Measurements from ENCODE around the gene APC. TPM values are rescaled to one million over a fixed set of nuclear protein-coding genes. Genes with fewer than 3 reads are reported as not detected.
A peak's percentile ranks its signal among the peaks of the same experiment; 100 is the strongest.

APC gene
- total RNA-seq, 1 donor from 2014 or later = 48.5 TPM

DNA sequence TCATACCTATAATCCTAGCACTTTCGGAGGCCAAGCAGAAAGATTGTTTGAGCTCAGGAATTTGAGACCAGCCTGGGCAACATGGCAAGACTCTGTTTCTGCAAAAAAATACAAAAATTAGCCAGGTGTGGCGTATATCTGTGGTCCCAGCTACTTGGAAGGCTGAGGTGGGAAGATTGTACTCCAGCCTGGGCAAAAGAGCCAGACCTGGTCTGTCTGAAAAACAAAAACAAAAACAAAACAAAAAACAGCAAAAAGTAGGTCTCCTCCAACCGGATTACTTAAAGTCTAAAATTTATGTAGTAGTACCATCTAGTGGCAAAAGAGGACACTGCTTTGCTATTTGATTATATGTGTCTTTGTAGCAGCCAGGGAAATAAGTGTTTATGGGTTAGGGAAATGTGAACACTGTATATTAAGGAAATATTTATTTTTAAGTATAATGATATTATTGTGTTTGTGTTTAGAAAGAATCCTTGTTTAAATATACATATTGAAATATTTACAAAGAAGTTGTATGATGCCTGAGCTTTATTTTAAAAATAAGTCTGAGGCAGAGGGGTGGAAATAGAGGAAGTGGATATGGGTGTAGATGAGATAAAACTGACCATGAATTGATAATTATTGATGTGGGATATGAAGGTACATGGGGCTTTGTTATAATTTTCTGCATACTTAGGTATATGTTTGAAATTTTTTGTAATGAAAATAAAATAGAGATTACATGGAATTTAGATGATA is 20.0 kb downstream of the APC start:
- TF ChIP-seq, protein P1, sequence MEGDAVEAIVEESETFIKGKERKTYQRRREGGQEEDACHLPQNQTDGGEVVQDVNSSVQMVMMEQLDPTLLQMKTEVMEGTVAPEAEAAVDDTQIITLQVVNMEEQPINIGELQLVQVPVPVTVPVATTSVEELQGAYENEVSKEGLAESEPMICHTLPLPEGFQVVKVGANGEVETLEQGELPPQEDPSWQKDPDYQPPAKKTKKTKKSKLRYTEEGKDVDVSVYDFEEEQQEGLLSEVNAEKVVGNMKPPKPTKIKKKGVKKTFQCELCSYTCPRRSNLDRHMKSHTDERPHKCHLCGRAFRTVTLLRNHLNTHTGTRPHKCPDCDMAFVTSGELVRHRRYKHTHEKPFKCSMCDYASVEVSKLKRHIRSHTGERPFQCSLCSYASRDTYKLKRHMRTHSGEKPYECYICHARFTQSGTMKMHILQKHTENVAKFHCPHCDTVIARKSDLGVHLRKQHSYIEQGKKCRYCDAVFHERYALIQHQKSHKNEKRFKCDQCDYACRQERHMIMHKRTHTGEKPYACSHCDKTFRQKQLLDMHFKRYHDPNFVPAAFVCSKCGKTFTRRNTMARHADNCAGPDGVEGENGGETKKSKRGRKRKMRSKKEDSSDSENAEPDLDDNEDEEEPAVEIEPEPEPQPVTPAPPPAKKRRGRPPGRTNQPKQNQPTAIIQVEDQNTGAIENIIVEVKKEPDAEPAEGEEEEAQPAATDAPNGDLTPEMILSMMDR (IDR thresholded peaks at IDR 0.05; ENCODE audit: unreplicated experiment) = peak; percentile 90

GRCh38 chr5:112758676-112759075 is 21.0 kb downstream of the APC start:
- peaks cover 14% of the 10 kb centered on the region for H3K36me3 Mint-ChIP-seq (ENCODE audit: insufficient read depth)
- no peaks in the 10 kb centered on the region for H3K9me3 Mint-ChIP-seq (ENCODE audit: low read depth)
- H3K4me3 Mint-ChIP-seq (ENCODE audit: low read depth) = no peak overlapping the region
- TF ChIP-seq, protein P1 (IDR thresholded peaks at IDR 0.05; ENCODE audit: unreplicated experiment) = no peak
- H3K27ac Mint-ChIP-seq = no peak overlapping the region
- no peaks in the 10 kb centered on the region for H3K27me3 Mint-ChIP-seq
- peaks cover 3% of the 10 kb centered on the region for H3K4me1 Mint-ChIP-seq (ENCODE audit: low read depth)
- no peak for DNase-seq (ENCODE audit: low spot score, unreplicated experiment)

More for the DNA sequence above, 20.0 kb downstream of the APC start:
- H3K9me3 Mint-ChIP-seq (ENCODE audit: low read depth) = no peaks in the 10 kb centered on the region
- no peak overlapping the region for H3K4me3 Mint-ChIP-seq (ENCODE audit: low read depth)
- H3K36me3 Mint-ChIP-seq (ENCODE audit: insufficient read depth) = peaks cover 14% of the 10 kb centered on the region
- peak overlapping the region; percentile 76 for H3K27ac Mint-ChIP-seq
- H3K4me1 Mint-ChIP-seq (ENCODE audit: low read depth) = peaks cover 3% of the 10 kb centered on the region
- DNase-seq (ENCODE audit: low spot score, unreplicated experiment) = no peak
- no peaks in the 10 kb centered on the region for H3K27me3 Mint-ChIP-seq

GRCh38 chr5:112762113-112762810 is 24.6 kb downstream of the APC start:
- peaks cover 3% of the 10 kb centered on the region for H3K4me1 Mint-ChIP-seq (ENCODE audit: low read depth)
- DNase-seq (ENCODE audit: low spot score, unreplicated experiment) = no peak
- H3K36me3 Mint-ChIP-seq (ENCODE audit: insufficient read depth) = peaks cover 18% of the 10 kb centered on the region
- TF ChIP-seq, protein P1 (IDR thresholded peaks at IDR 0.05; ENCODE audit: unreplicated experiment) = no peak
- no peak overlapping the region for H3K4me3 Mint-ChIP-seq (ENCODE audit: low read depth)
- H3K9me3 Mint-ChIP-seq (ENCODE audit: low read depth) = no peaks in the 10 kb centered on the region
- H3K27ac Mint-ChIP-seq = no peak overlapping the region
- no peaks in the 10 kb centered on the region for H3K27me3 Mint-ChIP-seq

DNA sequence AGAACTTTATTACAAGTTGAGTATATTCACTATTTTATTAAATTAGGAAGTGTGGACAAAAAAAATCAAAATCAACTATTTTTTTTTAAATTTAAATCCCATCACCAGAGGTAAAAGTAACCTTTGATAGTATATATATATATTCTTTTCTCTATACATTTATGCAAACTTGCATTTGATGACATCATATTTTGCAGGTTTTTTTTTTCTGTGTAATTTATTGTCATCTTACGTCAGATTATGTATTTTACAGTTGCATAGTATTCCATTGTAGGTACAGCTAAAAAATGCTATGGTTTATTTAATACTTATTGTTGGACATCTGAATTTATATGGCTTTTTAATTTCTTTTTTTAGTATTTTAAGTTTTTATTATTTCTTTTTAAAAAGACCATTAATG is 25.5 kb downstream of the APC start:
- no peaks in the 10 kb centered on the region for H3K27me3 Mint-ChIP-seq
- H3K27ac Mint-ChIP-seq = no peak overlapping the region
- no peak overlapping the region for H3K4me3 Mint-ChIP-seq (ENCODE audit: low read depth)
- H3K4me1 Mint-ChIP-seq (ENCODE audit: low read depth) = peaks cover 3% of the 10 kb centered on the region
- peaks cover 18% of the 10 kb centered on the region for H3K36me3 Mint-ChIP-seq (ENCODE audit: insufficient read depth)
- TF ChIP-seq, protein P1 (IDR thresholded peaks at IDR 0.05; ENCODE audit: unreplicated experiment) = no peak
- DNase-seq (ENCODE audit: low spot score, unreplicated experiment) = no peak
- no peaks in the 10 kb centered on the region for H3K9me3 Mint-ChIP-seq (ENCODE audit: low read depth)

- H3K36me3 Mint-ChIP-seq (ENCODE audit: insufficient read depth) = peaks cover 3% of the 10 kb centered on the region
These were observed 34.4 kb downstream of the APC start for GRCh38 chr5:112772124-112772523.

More at GRCh38 chr5:112772124-112772523, 34.4 kb downstream of the APC start:
- no peak overlapping the region for H3K27ac Mint-ChIP-seq
- peaks cover 6% of the 10 kb centered on the region for H3K4me1 Mint-ChIP-seq (ENCODE audit: low read depth)
- no peaks in the 10 kb centered on the region for H3K9me3 Mint-ChIP-seq (ENCODE audit: low read depth)
- TF ChIP-seq, protein P1 (IDR thresholded peaks at IDR 0.05; ENCODE audit: unreplicated experiment) = no peak
- no peaks in the 10 kb centered on the region for H3K27me3 Mint-ChIP-seq
- no peak for DNase-seq (ENCODE audit: low spot score, unreplicated experiment)
- no peak overlapping the region for H3K4me3 Mint-ChIP-seq (ENCODE audit: low read depth)

Data from progenitor cell of endocrine pancreas (in vitro differentiated cells).